Endothelial cell of umbilical vein (primary cell): Measurements from ENCODE around the gene HYDIN. TPM values are rescaled to one million over a fixed set of nuclear protein-coding genes. Genes with fewer than 3 reads are reported as not detected.
A peak's percentile ranks its signal among the peaks of the same experiment; 100 is the strongest.

Experiments used
- BruUV-seq: library from RNA; stranded (reverse); fragments of 400-500 nt; replicated peaks from 2 replicates; lab custom pipeline; 2021; lab: Mats Ljungman, UMichigan
- CTCF ChIA-PET: fragments of 300-600, 350-600 bp; sonication (Branson Sonifier 250); formaldehyde crosslinking; loops from one replicate; lab custom pipeline; 2021; ENCODE audit warnings: antibody characterized with exemption, inconsistent platforms; lab: Charles Lee
- POLR2A ChIA-PET: fragments of 300-600, 350-600 bp; sonication (Branson Sonifier 250); formaldehyde crosslinking; loops from one replicate; lab custom pipeline; 2021; ENCODE audit warnings: antibody characterized with exemption, inconsistent platforms; lab: Charles Lee
- DNase-seq: peaks from one replicate; pipeline ENCODE4 v3.0.0-alpha.2; 2011; ENCODE audit warnings: low read depth, low spot score
- FAIRE-seq: peaks from 2 replicates; lab custom pipeline; 2011; peaks lifted over from hg19 to GRCh38; lab: Jason Lieb, UNC
- H2AFZ ChIP-seq: 2 replicates; pipeline ENCODE4 v1.6.0; 2012; ENCODE audit warnings: low read depth, low read length, control low read depth, inconsistent platforms
- H3K27ac ChIP-seq: 2 replicates; pipeline ENCODE4 v1.5.1; 2011; ENCODE audit warnings: low read depth, mild to moderate bottlenecking, control low read depth, low read length, moderate library complexity; ENCODE audit not compliant: insufficient read depth
- H3K27me3 ChIP-seq, 2 experiments: 2 replicates each; pipeline versions ENCODE4 v1.6.0 to v1.6.1; 2011; ENCODE audit warnings: low read length in 2 of 2, mixed read lengths in 1 of 2; ENCODE audit not compliant: control insufficient read depth in 2 of 2, insufficient read depth in 2 of 2
- H3K36me3 ChIP-seq, 2 experiments: 2 replicates in 1 of 2; 3 replicates in 1 of 2; pipeline ENCODE4 v1.5.1; 2011; ENCODE audit warnings: low read length in 2 of 2, mild to moderate bottlenecking in 1 of 2, moderate library complexity in 1 of 2; ENCODE audit not compliant: control insufficient read depth in 2 of 2, insufficient read depth in 2 of 2; ENCODE audit errors: extremely low read depth in 1 of 2
- H3K4me1 ChIP-seq: 3 replicates; pipeline ENCODE4 v1.5.1; 2011; ENCODE audit warnings: mild to moderate bottlenecking, low read length; ENCODE audit not compliant: control insufficient read depth, insufficient read depth; ENCODE audit errors: extremely low read depth
- H3K4me2 ChIP-seq: 2 replicates; pipeline ENCODE4 v1.6.1; 2011; ENCODE audit warnings: low read length, control low read depth, mixed read lengths; ENCODE audit not compliant: insufficient read depth
- H3K4me3 ChIP-seq, 3 experiments: fragments of 200-600 bp in 1 of 3; sonication (generic), shearing (Covaris generic) in 1 of 3; replicated peaks in 1 of 3; 2 replicates each; pipeline ENCODE4 v1.5.1; 2011 to 2016; ENCODE audit warnings: control low read depth in 3 of 3, low read length in 3 of 3, mild to moderate bottlenecking in 2 of 3, inconsistent platforms in 1 of 3, low read depth in 1 of 3, moderate library complexity in 1 of 3; ENCODE audit not compliant: insufficient read depth in 1 of 3
- H3K79me2 ChIP-seq: 2 replicates; pipeline ENCODE4 v1.6.0; 2012; ENCODE audit warnings: low read length, inconsistent platforms; ENCODE audit not compliant: control insufficient read depth, insufficient read depth
- H3K9ac ChIP-seq: replicated peaks from 2 replicates; pipeline ENCODE3; 2011; ENCODE audit warnings: low read length, control low read depth; ENCODE audit not compliant: insufficient read depth; ENCODE audit errors: extremely low read depth
- H3K9me1 ChIP-seq: replicated peaks from 3 replicates; pipeline ENCODE4 v1.6.0; 2011; ENCODE audit warnings: mild to moderate bottlenecking, low read length; ENCODE audit not compliant: control insufficient read depth, insufficient read depth; ENCODE audit errors: extremely low read depth
- H3K9me3 ChIP-seq: replicated peaks from 2 replicates; pipeline ENCODE4 v1.5.1; 2012; ENCODE audit warnings: low read length, inconsistent platforms; ENCODE audit not compliant: control insufficient read depth, insufficient read depth
- H4K20me1 ChIP-seq: replicated peaks from 2 replicates; pipeline ENCODE3; 2011; ENCODE audit warnings: mild to moderate bottlenecking, low read length; ENCODE audit not compliant: control insufficient read depth, insufficient read depth; ENCODE audit errors: extremely low read depth
- CTCF ChIP-seq, 2 donors: IDR thresholded peaks; 1 replicate in 1 of 2; 2 replicates in 1 of 2; pipeline ENCODE4 v1.5.1; 2011; ENCODE audit warnings: low read length in 2 of 2, mild to moderate bottlenecking in 2 of 2, moderate library complexity in 2 of 2, control low read depth in 1 of 2, inconsistent platforms in 1 of 2, low read depth in 1 of 2; ENCODE audit not compliant: insufficient read depth in 1 of 2; ENCODE audit errors: extremely low read depth in 1 of 2
- MAX ChIP-seq: IDR thresholded peaks from 2 replicates; pipeline ENCODE4 v1.6.1; 2011; ENCODE audit not compliant: insufficient read depth, insufficient read length
- dilution Hi-C: fragments of 300-500 bp; cut with MboI; formaldehyde crosslinking; loops from one replicate; pipeline ENCODE4 v1.15.0; 2019; ENCODE audit warnings: low sequenced_read_pairs; ENCODE audit not compliant: extremely low pct_ligation_motif_present
- intact Hi-C: fragments of 100-400 bp; cut with micrococcal nuclease; formaldehyde crosslinking; loops from one replicate; pipeline ENCODE4 v1.10.0; 2022
- polyA plus RNA-seq, 4 experiments: library from polyadenylated mRNA; depleted of rRNA in 3 of 4; stranded (reverse) in 3 of 4; unstranded in 1 of 4; fragments of >200 nt; gene quantifications; 2 replicates each; pipeline versions ENCODE4 v1.2.1 to v1.2.3, GENCODE V29; 2011 to 2012; ENCODE audit warnings: missing spikeins in 1 of 4
- total RNA-seq: library from RNA; stranded (reverse); gene quantifications from 2 replicates; pipeline ENCODE4 v1.2.3, GENCODE V29; 2021

The HYDIN gene
- total and polyA plus RNA-seq, 2 donors (not counting 3 experiments of a cell fraction or from before 2014, with no cell fraction given): not detected

- dilution Hi-C loops (no loop called here), intact Hi-C loops (loop anchor here (1.0 to 10.0 kb wide), 7 partner anchors 33 to 586 kb away; partner anchors contain the start of genes CALB2 and MTSS2)
- Histone ChIP-seq H3K36me3 (peaks cover 4 to 10% of the 10 kb centered on the region in 2 experiments), H3K9me1 (no peaks in the 10 kb centered on the region), H4K20me1 (no peaks in the 10 kb centered on the region), H3K4me2 (no peak overlapping the region), H3K4me3 (no peak overlapping the region), H3K9ac (no peak overlapping the region), H3K9me3 (no peaks in the 10 kb centered on the region), H3K4me1 (no peaks in the 10 kb centered on the region), H2AFZ (no peak overlapping the region), H3K27ac (no peak overlapping the region), H3K79me2 (no peaks in the 10 kb centered on the region), H3K27me3 (no peaks in the 10 kb centered on the region)
- no peak for TF ChIP-seq MAX
- peak; percentile 88 to 89 for TF ChIP-seq CTCF (IDR thresholded peaks at IDR 0.05; ENCODE audit: extremely low read depth in 1 of 2, insufficient read depth in 1 of 2, low read depth in 1 of 2, low read length in 2 of 2)
- BruUV-seq: no TSS peak
- ChIA-PET POLR2A (interaction anchor here (0.6 to 1.0 kb wide), 3 partner anchors 19 to 117 kb away, joined by 3 to 4 read pairs (median 4); no protein-coding TSS in a partner anchor), CTCF (interaction anchor here (0.5 to 5.8 kb wide), 49 partner anchors 9 to 589 kb away, joined by 3 to 144 read pairs (median 4); partner anchors contain the start of genes CALB2 and MTSS2)
- DNase-seq (peak; percentile 71), FAIRE-seq (peak; percentile 82)
Measured at GRCh38 chr16:70770626-70771552, 459.6 kb downstream of the HYDIN start.
